NCI-H226 (cell line): Measurements from ENCODE around the gene SLC9C1.

Source experiments
- DNase-seq: peaks from one replicate; pipeline ENCODE4 v3.0.0-alpha.2; 2015

SLC9C1 gene

DNA sequence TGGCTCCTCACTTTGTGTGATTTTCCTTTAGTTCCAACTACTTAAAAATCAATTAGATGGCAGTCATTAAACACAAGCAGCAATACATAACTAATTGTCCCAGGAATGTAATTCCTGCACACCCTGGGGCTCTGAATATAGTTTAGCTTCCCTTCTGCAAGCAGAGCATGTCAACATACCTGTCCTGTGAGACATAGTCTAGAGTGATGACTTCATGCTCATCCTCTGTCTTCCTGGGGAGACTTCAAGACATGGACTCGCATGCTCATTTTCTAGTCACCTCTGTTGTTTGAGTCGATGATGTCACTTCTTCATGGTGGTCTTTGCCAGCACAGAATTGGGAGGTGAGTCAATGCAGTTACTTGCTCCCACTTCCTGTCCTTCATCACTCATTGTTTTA, 192.1 kb downstream of the SLC9C1 start:
- DNase-seq, result peak; percentile 84

DNA sequence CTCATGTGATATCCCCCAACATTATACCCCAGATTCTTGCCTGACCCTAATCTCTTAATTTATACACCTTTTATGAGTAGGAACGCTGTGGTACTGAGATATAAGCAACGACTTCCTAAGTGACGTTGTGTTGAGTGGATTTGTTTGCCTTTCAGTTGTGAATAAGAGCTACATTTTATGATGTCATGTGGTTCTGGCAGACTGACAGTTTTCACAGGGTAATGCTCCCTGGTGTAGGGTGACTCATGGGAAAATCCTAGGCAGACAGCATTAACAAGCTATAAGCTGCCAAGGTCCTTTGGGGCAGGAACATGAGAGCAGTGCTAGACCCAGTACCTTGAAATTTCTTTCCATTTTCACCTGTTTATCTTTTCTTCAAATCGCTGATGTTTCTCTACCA, 196.6 kb downstream of the SLC9C1 start:
- peak; percentile 99 for DNase-seq

DNA sequence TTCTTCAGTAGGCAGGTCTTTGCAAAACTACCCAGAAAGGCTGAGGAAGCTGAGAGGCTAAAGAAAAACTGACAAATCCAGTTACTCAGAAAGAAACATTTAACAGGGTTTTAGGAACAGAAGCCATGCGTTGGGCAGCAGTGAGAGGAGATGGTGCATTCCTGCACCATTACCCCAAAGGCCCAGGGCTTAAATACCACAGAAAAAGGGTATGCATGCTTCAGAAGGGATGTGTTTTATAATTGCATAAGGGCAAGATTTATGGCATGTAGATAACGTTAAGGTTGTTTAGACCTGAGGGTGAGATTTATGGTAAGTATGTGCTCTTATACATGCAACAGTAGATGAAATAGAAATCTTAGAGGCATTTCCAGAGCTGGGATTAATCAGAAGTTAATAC, 197.8 kb downstream of the SLC9C1 start:
- DNase-seq, result peak; percentile 93

DNA sequence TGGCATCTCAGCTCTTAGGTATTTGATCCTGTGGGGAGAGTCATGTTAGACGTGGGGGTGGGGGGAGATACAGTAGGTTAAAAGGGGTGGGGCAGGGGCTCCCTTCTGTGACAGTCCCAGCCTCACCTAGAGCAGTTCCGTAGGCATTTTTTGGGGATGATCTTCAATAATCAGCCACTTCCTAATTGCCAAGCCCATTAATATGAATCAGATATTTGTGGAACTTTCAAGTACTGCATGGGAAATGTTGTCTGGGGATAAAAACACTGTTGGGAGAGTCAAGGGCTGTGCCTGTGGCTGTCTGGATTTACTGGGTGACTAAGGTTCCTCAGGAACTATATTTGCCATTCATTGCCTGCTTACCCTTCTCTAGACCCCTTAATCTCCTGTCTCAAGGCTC, 198.3 kb downstream of the SLC9C1 start:
- DNase-seq, result no peak

DNA sequence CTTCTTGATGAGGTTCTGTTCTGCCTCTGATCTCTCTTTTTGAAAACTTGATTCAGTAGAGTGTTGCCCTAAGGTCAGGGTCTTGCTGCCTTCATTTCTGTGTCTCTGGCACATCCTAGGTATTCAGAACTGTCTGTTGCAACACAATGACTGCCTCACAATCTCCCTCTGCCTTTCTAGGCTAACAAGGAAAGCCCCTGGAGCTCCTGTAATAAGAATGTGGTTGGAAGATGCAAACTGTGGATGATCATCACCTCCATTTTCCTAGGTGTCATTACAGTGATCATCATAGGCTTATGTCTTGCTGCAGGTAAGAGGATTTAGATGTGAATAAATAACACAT, 200.9 kb downstream of the SLC9C1 start:
- no peak for DNase-seq

DNA sequence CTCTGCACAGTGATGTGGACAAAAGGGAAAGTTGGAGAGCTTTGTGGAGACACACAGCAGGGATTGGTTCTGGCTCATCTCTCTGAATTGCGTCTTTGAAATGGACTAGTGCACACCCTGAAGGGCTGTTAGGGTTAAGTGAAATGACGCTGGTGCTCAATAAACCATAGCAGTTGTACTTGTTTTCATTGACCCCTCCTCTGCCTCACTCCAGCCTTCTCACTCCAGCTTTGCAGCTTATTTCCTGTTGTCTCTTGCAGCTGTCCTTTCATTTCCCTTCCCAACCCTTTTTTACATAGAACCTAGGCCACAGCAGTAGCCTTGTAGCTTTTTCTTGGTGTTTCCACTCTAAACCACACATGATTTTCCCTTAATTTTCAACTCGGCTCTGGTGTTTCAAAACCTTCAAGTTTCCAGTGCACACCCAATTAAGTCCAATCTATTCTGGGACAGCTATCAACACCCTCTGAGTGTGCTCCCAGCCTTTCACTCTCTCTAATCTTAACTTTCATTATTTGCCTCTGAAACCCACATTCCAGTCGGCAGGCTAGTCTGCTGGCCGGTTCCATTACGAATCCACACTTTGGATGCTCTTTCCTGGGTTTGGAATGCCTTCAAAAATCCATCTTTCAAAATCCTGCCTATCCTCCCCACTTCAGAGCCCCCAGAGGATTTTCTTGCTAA, 201.4 kb downstream of the SLC9C1 start:
- peak; percentile 80 for DNase-seq

DNA sequence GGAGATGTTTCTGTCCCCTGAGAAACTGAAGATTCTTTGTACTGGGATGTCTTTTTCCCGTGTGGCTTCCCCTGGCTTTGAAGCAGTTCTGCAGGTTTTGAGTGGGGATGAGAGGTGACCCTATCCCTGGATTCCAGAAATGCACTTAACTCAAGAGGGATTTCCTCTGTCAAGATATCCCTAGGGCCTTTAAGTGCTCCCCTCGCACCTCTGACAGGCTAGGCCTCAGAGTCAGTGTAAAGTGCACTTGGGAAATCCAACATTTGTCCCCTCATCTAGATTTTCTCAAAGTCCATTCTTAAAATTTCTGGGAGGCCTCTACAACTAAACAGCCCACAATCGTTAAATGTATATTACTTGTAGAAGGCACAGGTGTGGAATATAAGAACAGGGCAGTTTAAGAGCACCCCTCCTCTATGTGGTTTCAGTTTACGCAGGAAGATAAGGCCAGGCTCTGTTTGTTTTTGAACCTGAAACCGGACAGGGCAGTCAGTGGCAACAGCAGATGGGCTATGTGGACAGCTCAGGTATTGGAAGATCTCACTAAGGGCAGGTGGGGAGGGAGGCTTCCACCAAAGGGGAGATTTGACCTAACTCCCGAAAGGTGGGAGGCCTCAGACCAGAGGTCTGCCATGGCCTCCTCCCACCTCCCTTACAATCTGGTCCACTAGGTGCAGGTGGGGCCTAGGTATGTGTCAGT, 203.0 kb downstream of the SLC9C1 start:
- no peak for DNase-seq
